Loucy (cell line): Measurements from ENCODE around the gene PTGES.

Experiments used
- CTCF ChIP-seq: fragments of 200-600 bp; sonication (generic); conservative IDR thresholded peaks from 2 replicates; pipeline ENCODE4 v1.5.1; 2014; ENCODE audit warnings: mild to moderate bottlenecking, antibody characterized with exemption, low read length
- EZH2phosphoT487 ChIP-seq: fragments of 200-600 bp; IDR thresholded peaks from 2 replicates; pipeline ENCODE4 v1.6.1; 2018; ENCODE audit warnings: antibody characterized with exemption, mild to moderate bottlenecking, moderate library complexity, borderline replicate concordance

GRCh38 chr9:129748249-129748648 is 4.6 kb downstream of the PTGES start:
- TF ChIP-seq CTCF = no peak
- no peak for TF ChIP-seq EZH2phosphoT487
